ENCODE data around the gene ABI3. TPM values are rescaled to one million over a fixed set of nuclear protein-coding genes. Genes with fewer than 3 reads are reported as not detected.

The ABI3 gene
- total and polyA plus RNA-seq, 2 donors (not counting 1 experiment from before 2014, with no cell fraction given) = 15.6 to 23.3 TPM

- H3K9me3 Mint-ChIP-seq (ENCODE audit: insufficient read depth) = no peaks in the 10 kb centered on the region
- Histone ChIP-seq H3K27ac (ENCODE audit: low read length in 2 of 2) (no peak overlapping the region), H3K4me2 (replicated peaks; ENCODE audit: low read depth, low read length, poor library complexity, severe bottlenecking) (peak overlapping the region; percentile 10), H3K36me3 (replicated peaks in 1 of 2; ENCODE audit: control extremely low read depth in 1 of 2, control insufficient read depth in 1 of 2, extremely low read depth in 1 of 2, insufficient read depth in 2 of 2, low read length in 1 of 2) (peaks cover 0 to 5% of the 10 kb centered on the region in 2 experiments), H2AFZ (ENCODE audit: insufficient read depth, low read depth, low read length, poor library complexity, severe bottlenecking) (no peak overlapping the region), H3K4me1 (ENCODE audit: control insufficient read depth in 2 of 2, insufficient read depth in 2 of 2, low read length in 2 of 2) (peaks cover 48 to 57% of the 10 kb centered on the region in 2 donors), H3K9ac (ENCODE audit: low read length) (no peak overlapping the region), H3K4me3 (ENCODE audit: control extremely low read depth in 1 of 5, extremely low read depth in 1 of 5, insufficient read depth in 1 of 5, low read depth in 2 of 5, low read length in 4 of 5) (no peak overlapping the region), H3K27me3 (replicated peaks in 1 of 4; ENCODE audit: control extremely low read depth in 1 of 4, control insufficient read depth in 3 of 4, insufficient read depth in 4 of 4, low read length in 3 of 4) (peaks cover 0 to 32% (median 15%) of the 10 kb centered on the region in 4 experiments), H3K9me3 (ENCODE audit: control extremely low read depth in 1 of 3, control insufficient read depth in 2 of 3, insufficient read depth in 1 of 3, low read length in 2 of 3) (peaks cover 0 to 5% (median 0%) of the 10 kb centered on the region in 3 donors), H3K79me2 (ENCODE audit: control insufficient read depth, insufficient read depth, low read length) (no peaks in the 10 kb centered on the region), H4K20me1 (ENCODE audit: control insufficient read depth, insufficient read depth, low read length, poor library complexity, severe bottlenecking) (peaks cover 10% of the 10 kb centered on the region)
- H3K4me1 Mint-ChIP-seq = peaks cover 45% of the 10 kb centered on the region
- H3K4me3 Mint-ChIP-seq = peak overlapping the region; percentile 63
- TF ChIP-seq EZH2 (IDR thresholded peaks at IDR 0.05; ENCODE audit: borderline replicate concordance, insufficient read depth, low read depth, low read length, poor library complexity, severe bottlenecking) (no peak), CTCF (IDR thresholded peaks at IDR 0.05) (peak; percentile 89)
- intact Hi-C loops (cut with micrococcal nuclease) = loop anchor here (1.0 to 5.0 kb wide), 5 partner anchors 11 to 47 kb away; partner anchors contain the start of genes ABI3 and GNGT2
- CTCF ChIA-PET = interaction anchor here (0.6 to 9.5 kb wide), 24 partner anchors 8 to 297 kb away, joined by 3 to 332 read pairs (median 4); partner anchors contain the start of genes ABI3 and GNGT2
- ATAC-seq (ENCODE audit: low read depth) (peak; percentile 42), DNase-seq (peak; percentile 87)
- POLR2A ChIA-PET = interaction anchor here (0.6 to 3.3 kb wide), 4 partner anchors 9 to 1137 kb away, joined by 5 to 11 read pairs (median 7); no protein-coding TSS in a partner anchor
- WGBS (ENCODE audit: insufficient coverage) = 0% methylated on average over 2 of the region's 5 CpGs
- peaks cover 10% of the 10 kb centered on the region for H3K27me3 Mint-ChIP-seq
- peak overlapping the region; percentile 16 for H3K27ac Mint-ChIP-seq
These were observed 17.1 kb downstream of the ABI3 start for GRCh38 chr17:49227436-49228261.
